Measurements from ENCODE around the gene GAP43.

GAP43 gene

GRCh38 chr3:115623044-115623868, at the start of gene GAP43:
Gene GAP43 (plus strand): TSS chr3:115623510. CDS start chr3:115623690, 180 bp downstream.
- no peaks in the 10 kb centered on the region for H3K9me3 Mint-ChIP-seq
- peaks cover 11% of the 10 kb centered on the region for H3K4me1 Mint-ChIP-seq
- H3K36me3 Mint-ChIP-seq = no peaks in the 10 kb centered on the region
- H3K27ac Mint-ChIP-seq = peak within 1 kb of the TSS; percentile 9
- no peak within 1 kb of the TSS for H3K4me3 Mint-ChIP-seq
- H3K27me3 Mint-ChIP-seq = peaks cover 24% of the 10 kb centered on the region

GRCh38 chr3:115576325-115576875, 46.9 kb upstream of the GAP43 start:
- peaks cover 6% of the 10 kb centered on the region for H3K27me3 Mint-ChIP-seq
- H3K36me3 Mint-ChIP-seq = no peaks in the 10 kb centered on the region
- H3K27ac Mint-ChIP-seq = no peak overlapping the region
- H3K4me1 Mint-ChIP-seq = no peaks in the 10 kb centered on the region
- no peak overlapping the region for H3K4me3 Mint-ChIP-seq
- no peaks in the 10 kb centered on the region for H3K9me3 Mint-ChIP-seq

- H3K27ac Mint-ChIP-seq = no peak overlapping the region
- H3K36me3 Mint-ChIP-seq = no peaks in the 10 kb centered on the region
- no peaks in the 10 kb centered on the region for H3K4me1 Mint-ChIP-seq
- no peak overlapping the region for H3K4me3 Mint-ChIP-seq
- H3K27me3 Mint-ChIP-seq = peaks cover 8% of the 10 kb centered on the region
- H3K9me3 Mint-ChIP-seq = no peaks in the 10 kb centered on the region
Measured at GRCh38 chr3:115577000-115577399, 46.3 kb upstream of the GAP43 start.

- no peaks in the 10 kb centered on the region for H3K36me3 Mint-ChIP-seq
- H3K27me3 Mint-ChIP-seq = peaks cover 8% of the 10 kb centered on the region
- H3K4me3 Mint-ChIP-seq = no peak overlapping the region
- H3K4me1 Mint-ChIP-seq = no peaks in the 10 kb centered on the region
- no peak overlapping the region for H3K27ac Mint-ChIP-seq
- H3K9me3 Mint-ChIP-seq = no peaks in the 10 kb centered on the region
Measured at GRCh38 chr3:115578331-115578730, 45.0 kb upstream of the GAP43 start.

- H3K4me1 Mint-ChIP-seq = no peaks in the 10 kb centered on the region
- no peak overlapping the region for H3K4me3 Mint-ChIP-seq
- H3K36me3 Mint-ChIP-seq = no peaks in the 10 kb centered on the region
- H3K27me3 Mint-ChIP-seq = peaks cover 10% of the 10 kb centered on the region
- H3K27ac Mint-ChIP-seq = no peak overlapping the region
- H3K9me3 Mint-ChIP-seq = no peaks in the 10 kb centered on the region
Measured at GRCh38 chr3:115580566-115580965, 42.7 kb upstream of the GAP43 start.

- Mint-ChIP-seq H3K9me3 (no peaks in the 10 kb centered on the region), H3K4me1 (no peaks in the 10 kb centered on the region), H3K36me3 (no peaks in the 10 kb centered on the region), H3K4me3 (no peak overlapping the region), H3K27ac (no peak overlapping the region), H3K27me3 (peaks cover 7% of the 10 kb centered on the region)
Measured at GRCh38 chr3:115581362-115582135, 41.8 kb upstream of the GAP43 start.

- Mint-ChIP-seq H3K36me3 (no peaks in the 10 kb centered on the region), H3K27ac (no peak overlapping the region), H3K4me3 (no peak overlapping the region), H3K4me1 (no peaks in the 10 kb centered on the region), H3K9me3 (no peaks in the 10 kb centered on the region), H3K27me3 (peaks cover 6% of the 10 kb centered on the region)
Measured at GRCh38 chr3:115588201-115589115, 34.9 kb upstream of the GAP43 start.

- peaks cover 6% of the 10 kb centered on the region for H3K9me3 Mint-ChIP-seq
- H3K4me3 Mint-ChIP-seq = no peak overlapping the region
- peaks cover 5% of the 10 kb centered on the region for H3K27me3 Mint-ChIP-seq
- H3K27ac Mint-ChIP-seq = no peak overlapping the region
- H3K36me3 Mint-ChIP-seq = peaks cover 5% of the 10 kb centered on the region
- H3K4me1 Mint-ChIP-seq = no peaks in the 10 kb centered on the region
Measured at GRCh38 chr3:115590873-115591272, 32.4 kb upstream of the GAP43 start.

- peaks cover 5% of the 10 kb centered on the region for H3K36me3 Mint-ChIP-seq
- H3K4me3 Mint-ChIP-seq = no peak overlapping the region
- H3K27ac Mint-ChIP-seq = no peak overlapping the region
- peaks cover 6% of the 10 kb centered on the region for H3K9me3 Mint-ChIP-seq
- peaks cover 7% of the 10 kb centered on the region for H3K27me3 Mint-ChIP-seq
- H3K4me1 Mint-ChIP-seq = no peaks in the 10 kb centered on the region
Measured at GRCh38 chr3:115595611-115596275, 27.6 kb upstream of the GAP43 start.

- Mint-ChIP-seq H3K4me3 (no peak overlapping the region), H3K36me3 (peaks cover 5% of the 10 kb centered on the region), H3K27ac (no peak overlapping the region), H3K9me3 (peaks cover 6% of the 10 kb centered on the region), H3K4me1 (no peaks in the 10 kb centered on the region), H3K27me3 (peaks cover 10% of the 10 kb centered on the region)
Measured at GRCh38 chr3:115598216-115598615, 25.1 kb upstream of the GAP43 start.

- Mint-ChIP-seq H3K9me3 (no peaks in the 10 kb centered on the region), H3K4me1 (no peaks in the 10 kb centered on the region), H3K27me3 (peaks cover 10% of the 10 kb centered on the region), H3K27ac (no peak overlapping the region), H3K4me3 (no peak overlapping the region), H3K36me3 (no peaks in the 10 kb centered on the region)
Measured at GRCh38 chr3:115602194-115602593, 21.1 kb upstream of the GAP43 start.

- no peak overlapping the region for H3K4me3 Mint-ChIP-seq
- no peaks in the 10 kb centered on the region for H3K9me3 Mint-ChIP-seq
- H3K4me1 Mint-ChIP-seq = no peaks in the 10 kb centered on the region
- H3K36me3 Mint-ChIP-seq = no peaks in the 10 kb centered on the region
- H3K27me3 Mint-ChIP-seq = peaks cover 28% of the 10 kb centered on the region
- H3K27ac Mint-ChIP-seq = no peak overlapping the region
Measured at GRCh38 chr3:115611630-115612029, 11.7 kb upstream of the GAP43 start.

GRCh38 chr3:115615001-115615814, 8.1 kb upstream of the GAP43 start:
- no peaks in the 10 kb centered on the region for H3K36me3 Mint-ChIP-seq
- no peak overlapping the region for H3K4me3 Mint-ChIP-seq
- no peak overlapping the region for H3K27ac Mint-ChIP-seq
- H3K27me3 Mint-ChIP-seq = peaks cover 22% of the 10 kb centered on the region
- H3K4me1 Mint-ChIP-seq = no peaks in the 10 kb centered on the region
- H3K9me3 Mint-ChIP-seq = no peaks in the 10 kb centered on the region

- Mint-ChIP-seq H3K4me3 (no peak overlapping the region), H3K36me3 (no peaks in the 10 kb centered on the region), H3K27me3 (peaks cover 18% of the 10 kb centered on the region), H3K27ac (no peak overlapping the region), H3K4me1 (no peaks in the 10 kb centered on the region), H3K9me3 (no peaks in the 10 kb centered on the region)
Measured at GRCh38 chr3:115616461-115616860, 6.8 kb upstream of the GAP43 start.

Measured in activated naive CD4-positive, alpha-beta T cell treated with anti-CD3 and anti-CD28 coated beads, Interleukin-2, amount 50 U/mL, for 24 hours (primary cell).